LoVo (cell line): ENCODE measurements around the gene TJP2.

Experiments
- DNase-seq: peaks from one replicate; pipeline ENCODE4 v3.0.0-alpha.2; 2016; ENCODE audit warnings: low spot score

TJP2 gene

GRCh38 chr9:69191231-69191630 is 17.2 kb downstream of the TJP2 start:
- DNase-seq = no peak

GRCh38 chr9:69192214-69192613 is 18.1 kb downstream of the TJP2 start:
- DNase-seq = no peak

- no peak for DNase-seq
Observed at GRCh38 chr9:69193685-69194032, 19.6 kb downstream of the TJP2 start.

- DNase-seq = no peak
Observed at GRCh38 chr9:69194702-69195418, 20.8 kb downstream of the TJP2 start.

GRCh38 chr9:69195668-69196067 is 21.6 kb downstream of the TJP2 start:
- no peak for DNase-seq

GRCh38 chr9:69197687-69198086 is 23.6 kb downstream of the TJP2 start:
- no peak for DNase-seq

- no peak for DNase-seq
Observed at GRCh38 chr9:69198521-69199220, 24.6 kb downstream of the TJP2 start.

GRCh38 chr9:69199769-69200470 is 25.8 kb downstream of the TJP2 start:
- DNase-seq = no peak

GRCh38 chr9:69202556-69202955 is 28.5 kb downstream of the TJP2 start:
- no peak for DNase-seq

- no peak for DNase-seq
Observed at GRCh38 chr9:69204326-69204725, 30.2 kb downstream of the TJP2 start.

- no peak for DNase-seq
Observed at GRCh38 chr9:69204849-69205248, 30.8 kb downstream of the TJP2 start.

GRCh38 chr9:69206047-69206446 is 32.0 kb downstream of the TJP2 start:
- no peak for DNase-seq

- DNase-seq = no peak
Observed at GRCh38 chr9:69207503-69207902, 33.4 kb downstream of the TJP2 start.

- no peak for DNase-seq
Observed at GRCh38 chr9:69211424-69212036, 37.5 kb downstream of the TJP2 start.

- DNase-seq = no peak
Observed at GRCh38 chr9:69213647-69214046, 39.6 kb downstream of the TJP2 start.

GRCh38 chr9:69214939-69215338 is 40.9 kb downstream of the TJP2 start:
- DNase-seq = no peak

- DNase-seq = no peak
Observed at GRCh38 chr9:69215774-69216485, 41.9 kb downstream of the TJP2 start.

GRCh38 chr9:69218166-69218565 is 44.1 kb downstream of the TJP2 start:
- DNase-seq = no peak

GRCh38 chr9:69221036-69221435 is 47.0 kb downstream of the TJP2 start:
- DNase-seq = no peak

- no peak for DNase-seq
Observed at GRCh38 chr9:69222970-69223369, 48.9 kb downstream of the TJP2 start.

GRCh38 chr9:69223605-69224004 is 49.5 kb downstream of the TJP2 start:
- peak; percentile 14 for DNase-seq

- DNase-seq = no peak
Observed at GRCh38 chr9:69229367-69229766, 55.3 kb downstream of the TJP2 start.
